Endodermal cell (in vitro differentiated cells): ENCODE measurements around the gene PRG2. TPM values are rescaled to one million over a fixed set of nuclear protein-coding genes. Genes with fewer than 3 reads are reported as not detected.

ENCODE experiments used
- DNase-seq: peaks from one replicate; pipeline ENCODE4 v3.0.0-alpha.2; 2017
- H3K27ac ChIP-seq: 2 replicates; pipeline ENCODE4 v1.5.1; 2013; ENCODE audit warnings: mild to moderate bottlenecking, low read depth, low read length, moderate library complexity
- H3K27me3 ChIP-seq: 2 replicates; pipeline ENCODE4 v1.6.1; 2013; ENCODE audit warnings: mild to moderate bottlenecking, low read length, moderate library complexity; ENCODE audit not compliant: insufficient read depth, control insufficient read depth, poor library complexity, severe bottlenecking
- H3K36me3 ChIP-seq: 2 replicates; pipeline ENCODE4 v1.7.0; 2013; ENCODE audit warnings: mild to moderate bottlenecking, low read length, moderate library complexity; ENCODE audit not compliant: control insufficient read depth, insufficient read depth
- H3K4me1 ChIP-seq: one replicate; pipeline ENCODE4 v1.7.0; 2013; ENCODE audit warnings: low read length; ENCODE audit not compliant: control insufficient read depth, insufficient read depth
- H3K4me3 ChIP-seq: 2 replicates; pipeline ENCODE4 v1.5.1; 2013; ENCODE audit warnings: mild to moderate bottlenecking, low read length, moderate library complexity
- H3K9ac ChIP-seq: 2 replicates; pipeline ENCODE4 v1.6.1; 2013; ENCODE audit warnings: mild to moderate bottlenecking, low read length, moderate library complexity; ENCODE audit not compliant: poor library complexity, severe bottlenecking; ENCODE audit errors: extremely low read depth
- H3K9me3 ChIP-seq: 2 replicates; pipeline ENCODE4 v1.6.1; 2013; ENCODE audit warnings: mild to moderate bottlenecking, low read length, moderate library complexity; ENCODE audit not compliant: control insufficient read depth
- H3K27ac Mint-ChIP-seq: 2 replicates; pipeline ENCODE4 v1.8.0; 2020; ENCODE audit warnings: mixed read lengths
- H3K27me3 Mint-ChIP-seq: 2 replicates; pipeline ENCODE4 v1.8.0; 2021; ENCODE audit warnings: mild to moderate bottlenecking, mixed read lengths; ENCODE audit not compliant: insufficient read depth
- H3K36me3 Mint-ChIP-seq: 2 replicates; pipeline ENCODE4 v1.8.0; 2020; ENCODE audit warnings: low read depth, mixed read lengths
- H3K4me1 Mint-ChIP-seq: 2 replicates; pipeline ENCODE4 v1.8.0; 2020; ENCODE audit warnings: mixed read lengths
- H3K4me3 Mint-ChIP-seq: 2 replicates; pipeline ENCODE4 v1.8.0; 2020; ENCODE audit warnings: mild to moderate bottlenecking, moderate library complexity, mixed read lengths
- H3K9me3 Mint-ChIP-seq: 2 replicates; pipeline ENCODE4 v1.8.0; 2020; ENCODE audit warnings: mild to moderate bottlenecking, mixed read lengths
- CTCF ChIP-seq: fragments of 200-600 bp; sonication (generic); conservative IDR thresholded peaks from 2 replicates; pipeline ENCODE4 v1.5.0; 2021; ENCODE audit warnings: antibody characterized with exemption, mild to moderate bottlenecking
- WGBS, 2 experiments: methylation state at CpG; one replicate each; pipeline versions ENCODE4 v1.1.5 to v1.1.7; 2013; ENCODE audit warnings: missing lambda C conversion rate in 2 of 2, mixed read lengths in 1 of 2; ENCODE audit not compliant: insufficient coverage in 1 of 2, insufficient read length in 1 of 2; 5-methylcytosine and 5-hydroxymethylcytosine counted together
- long read RNA-seq, 4 experiments: library from polyadenylated mRNA in 2 of 4; library from RNA in 1 of 4; library from capped mRNA in 1 of 4; stranded (forward) in 3 of 4; unstranded in 1 of 4; transcript quantifications; one replicate each; pipeline ENCODE4 v2.0.0, GENCODE V29; 2020 to 2021; ENCODE audit warnings: inconsistent platforms in 1 of 4
- polyA plus RNA-seq, 2 experiments: library from polyadenylated mRNA; stranded (reverse); fragments of 50-300 nt; gene quantifications; one replicate each; pipeline ENCODE4 v1.2.3, GENCODE V29; 2013
- total RNA-seq, 2 donors: library from RNA; stranded (reverse); fragmentation: NEBNext Ultra II Directional in 1 of 2; extraction: Animal tissue kit (Norgen Biotek cat#: 25700) in 1 of 2; gene quantifications; 2 replicates in 1 of 2; 3 replicates in 1 of 2; pipeline ENCODE4 v1.2.1, GENCODE V29; 2021

The PRG2 gene
- under 1 TPM in 1 of 2 donors, not detected in 1; 0.42 TPM for total RNA-seq
- not detected for polyA plus RNA-seq (2013, experiment 1 of 2)
- polyA plus RNA-seq (2013, experiment 2 of 2) = not detected
- long read RNA-seq, experiment 1 = 0 reads
- long read RNA-seq, experiment 2 = 0 reads
- long read RNA-seq, experiment 3 = 0 reads
- long read RNA-seq, experiment 4 = 0 reads

GRCh38 chr11:57390535-57390934 lies at the start of gene PRG2:
Gene PRG2 (minus strand): TSS chr11:57390650. CDS start chr11:57389944, 706 bp downstream.
- no peaks in the 10 kb centered on the region for H3K4me1 ChIP-seq
- no peaks in the 10 kb centered on the region for H3K4me1 Mint-ChIP-seq
- 75 to 79% methylated on average over 1 to 2 of the region's 2 CpGs for WGBS, 2 experiments
- peaks cover 62% of the 10 kb centered on the region for H3K27me3 Mint-ChIP-seq
- no peak within 1 kb of the TSS for H3K4me3 Mint-ChIP-seq
- TF ChIP-seq CTCF = no peak
- H3K27ac ChIP-seq = no peak within 1 kb of the TSS
- no peak for DNase-seq
- no peaks in the 10 kb centered on the region for H3K36me3 ChIP-seq
- no peak within 1 kb of the TSS for H3K9ac ChIP-seq
- no peak within 1 kb of the TSS for H3K4me3 ChIP-seq
- H3K27ac Mint-ChIP-seq = no peak within 1 kb of the TSS
- no peaks in the 10 kb centered on the region for H3K9me3 ChIP-seq
- H3K9me3 Mint-ChIP-seq = no peaks in the 10 kb centered on the region
- no peaks in the 10 kb centered on the region for H3K36me3 Mint-ChIP-seq
- H3K27me3 ChIP-seq = peaks cover 87% of the 10 kb centered on the region

- H3K9me3 Mint-ChIP-seq = no peaks in the 10 kb centered on the region
- Histone ChIP-seq H3K9me3 (no peaks in the 10 kb centered on the region), H3K4me3 (no peak overlapping the region), H3K27me3 (peaks cover 6% of the 10 kb centered on the region), H3K36me3 (no peaks in the 10 kb centered on the region), H3K4me1 (no peaks in the 10 kb centered on the region), H3K27ac (no peak overlapping the region), H3K9ac (no peak overlapping the region)
- H3K36me3 Mint-ChIP-seq = no peaks in the 10 kb centered on the region
- peaks cover 12% of the 10 kb centered on the region for H3K27me3 Mint-ChIP-seq
- no peak for DNase-seq
- no peak for TF ChIP-seq CTCF
- WGBS, 2 experiments = 80 to 82% methylated on average over 6 of the region's 6 CpGs
- H3K27ac Mint-ChIP-seq = no peak overlapping the region
- H3K4me1 Mint-ChIP-seq = no peaks in the 10 kb centered on the region
- no peak overlapping the region for H3K4me3 Mint-ChIP-seq
These were observed 49.3 kb upstream of the PRG2 start for GRCh38 chr11:57439786-57440185.

GRCh38 chr11:57438345-57439285 lies 48.2 kb upstream of the PRG2 start:
- no peaks in the 10 kb centered on the region for H3K4me1 Mint-ChIP-seq

More at GRCh38 chr11:57438345-57439285, 48.2 kb upstream of the PRG2 start:
- no peak overlapping the region for H3K9ac ChIP-seq
- H3K4me1 ChIP-seq = no peaks in the 10 kb centered on the region
- H3K9me3 ChIP-seq = no peaks in the 10 kb centered on the region
- Mint-ChIP-seq H3K4me3 (no peak overlapping the region), H3K9me3 (no peaks in the 10 kb centered on the region), H3K27ac (no peak overlapping the region), H3K27me3 (peaks cover 17% of the 10 kb centered on the region), H3K36me3 (no peaks in the 10 kb centered on the region)
- H3K4me3 ChIP-seq = no peak overlapping the region
- no peak overlapping the region for H3K27ac ChIP-seq
- peaks cover 6% of the 10 kb centered on the region for H3K27me3 ChIP-seq
- DNase-seq = no peak
- WGBS, 2 experiments = 94 to 96% methylated on average over 11 to 12 of the region's 12 CpGs
- TF ChIP-seq CTCF = no peak
- H3K36me3 ChIP-seq = no peaks in the 10 kb centered on the region
